Measurements from ENCODE around the gene FAM53A. TPM values are rescaled to one million over a fixed set of nuclear protein-coding genes. Genes with fewer than 3 reads are reported as not detected.

FAM53A gene
- total and polyA plus RNA-seq, 7 experiments from 2014 or later: 1.2 to 3.6 (median 2.1) TPM

GRCh38 chr4:1713003-1713851 is 29.1 kb upstream of the FAM53A start:
- Histone ChIP-seq H3K4me3 (ENCODE audit: low read length) (peak overlapping the region; percentile 100), H3K9me3 (ENCODE audit: control insufficient read depth in 2 of 3, low read length in 3 of 3) (no peaks in the 10 kb centered on the region), H3K36me3 (ENCODE audit: control insufficient read depth in 2 of 3, insufficient read depth in 3 of 3, low read length in 3 of 3) (peaks cover 0 to 27% (median 7%) of the 10 kb centered on the region in 3 experiments), H3K4me1 (ENCODE audit: control insufficient read depth in 2 of 2, insufficient read depth in 2 of 2, low read length in 2 of 2) (peaks cover 32 to 34% of the 10 kb centered on the region in 2 donors), H3K27me3 (ENCODE audit: control insufficient read depth in 2 of 2, insufficient read depth in 2 of 2, low read length in 2 of 2) (no peaks in the 10 kb centered on the region), H3K27ac (ENCODE audit: low read depth, low read length) (peak overlapping the region; percentile 99)
- Mint-ChIP-seq H3K27me3 (no peaks in the 10 kb centered on the region), H3K36me3 (peaks cover 0 to 17% (median 4%) of the 10 kb centered on the region in 5 donors), H3K27ac (peak overlapping the region; percentile 90 to 98 (median 94)), H3K4me1 (peaks cover 11 to 64% (median 56%) of the 10 kb centered on the region in 7 donors), H3K9me3 (no peaks in the 10 kb centered on the region), H3K4me3 (peak overlapping the region; percentile 86 to 98 (median 94))
- intact Hi-C loops (cut with micrococcal nuclease): loop anchor here (2.0 to 5.0 kb wide), 13 partner anchors 14 to 1249 kb away; partner anchors contain the start of genes FAM193A (in 2 of the 2), CFAP99 (in 1 of the 2), CTBP1 (in 1 of the 2) and FGFRL1 (in 1 of the 2)
- DNase-seq (no peak), ATAC-seq (no peak)
- CTCF ChIA-PET: interaction anchor here (0.6 to 3.6 kb wide), 6 partner anchors 10 to 433 kb away, joined by 3 to 16 read pairs (median 3); partner anchors contain the start of gene UVSSA
- POLR2A ChIA-PET: interaction anchor here (0.6 to 4.2 kb wide), 9 partner anchors 10 to 775 kb away, joined by 3 to 119 read pairs (median 5); partner anchors contain the start of genes FAM53A, MAEA, TACC3 and TMEM129

GRCh38 chr4:1712216-1713002 is 28.3 kb upstream of the FAM53A start, which contains the start of gene SLBP:
Gene SLBP, minus strand, starts transcription at chr4:1712319. Its CDS starts 131 bp downstream, at chr4:1712188.
- intact Hi-C loops (cut with micrococcal nuclease): loop anchor here (1.0 to 5.0 kb wide), 21 partner anchors 9 to 1250 kb away; partner anchors contain the start of genes FAM193A (in 2 of the 2), FAM53A (in 2 of the 2), LETM1 (in 2 of the 2) and TACC3 (in 2 of the 2)
- Histone ChIP-seq H3K4me3 (ENCODE audit: low read length) (peak within 1 kb of the TSS; percentile 100), H3K4me1 (ENCODE audit: control insufficient read depth in 2 of 2, insufficient read depth in 2 of 2, low read length in 2 of 2) (peaks cover 32 to 34% of the 10 kb centered on the region in 2 donors), H3K27me3 (ENCODE audit: control insufficient read depth in 2 of 2, insufficient read depth in 2 of 2, low read length in 2 of 2) (no peaks in the 10 kb centered on the region), H3K9me3 (ENCODE audit: control insufficient read depth in 2 of 3, low read length in 3 of 3) (no peaks in the 10 kb centered on the region), H3K27ac (ENCODE audit: low read depth, low read length) (peak within 1 kb of the TSS; percentile 99), H3K36me3 (ENCODE audit: control insufficient read depth in 2 of 3, insufficient read depth in 3 of 3, low read length in 3 of 3) (peaks cover 0 to 19% (median 7%) of the 10 kb centered on the region in 3 experiments)
- DNase-seq: peak; percentile 98 to 99 (median 98)
- no peaks in the 10 kb centered on the region for H3K9me3 Mint-ChIP-seq
- ChIA-PET POLR2A (interaction anchor here (0.9 to 4.2 kb wide), 15 partner anchors 9 to 529 kb away, joined by 3 to 119 read pairs (median 4); partner anchors contain the start of genes FAM53A, HAUS3, LETM1 and MAEA), CTCF (interaction anchor here (0.6 to 3.6 kb wide), 6 partner anchors 11 to 366 kb away, joined by 3 to 16 read pairs (median 4); partner anchors contain the start of gene UVSSA)
- ATAC-seq: peak; percentile 92
- peaks cover 0 to 19% (median 4%) of the 10 kb centered on the region in 5 donors for H3K36me3 Mint-ChIP-seq
- peak within 1 kb of the TSS; percentile 89 to 98 (median 94) for H3K4me3 Mint-ChIP-seq
- peak within 1 kb of the TSS; percentile 90 to 98 (median 94) for H3K27ac Mint-ChIP-seq
- no peaks in the 10 kb centered on the region for H3K27me3 Mint-ChIP-seq
- peaks cover 11 to 67% (median 59%) of the 10 kb centered on the region in 7 donors for H3K4me1 Mint-ChIP-seq

DNA sequence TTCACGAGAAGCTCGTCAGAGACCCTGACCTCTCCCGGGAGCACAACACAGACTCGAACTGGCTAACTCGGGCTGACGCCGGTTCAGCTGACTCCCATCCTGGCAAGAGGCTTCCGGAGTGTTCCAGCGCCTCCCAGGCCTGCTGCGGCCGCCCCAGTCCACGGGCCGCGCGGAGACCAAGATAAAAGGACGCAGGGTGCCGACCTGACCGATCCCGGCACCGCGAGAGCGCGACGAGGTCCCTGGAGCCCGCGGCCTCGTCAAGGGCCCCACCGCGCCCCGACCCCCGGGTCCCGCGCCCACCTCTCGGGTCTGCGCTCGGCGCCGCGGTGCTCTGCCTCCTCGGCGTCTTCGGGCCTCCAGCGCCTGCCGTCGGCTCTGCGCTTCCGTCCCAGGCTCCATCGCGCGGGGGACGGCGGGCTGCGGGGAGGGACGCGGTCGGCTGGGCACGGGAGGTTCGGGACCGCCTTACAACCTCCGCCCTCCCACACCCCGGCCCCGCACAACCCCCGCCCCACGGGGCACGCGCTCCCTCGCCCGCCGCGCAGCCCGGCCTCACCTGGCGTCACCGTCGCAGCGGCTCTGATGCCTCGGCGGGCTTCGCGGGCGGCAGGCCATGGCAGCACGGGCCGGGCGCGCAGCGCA is 27.6 kb upstream of the FAM53A start:
- Mint-ChIP-seq H3K4me1 (peaks cover 11 to 67% (median 58%) of the 10 kb centered on the region in 7 donors), H3K9me3 (no peaks in the 10 kb centered on the region), H3K4me3 (peak overlapping the region; percentile 89 to 97 (median 92)), H3K36me3 (peaks cover 0 to 19% (median 4%) of the 10 kb centered on the region in 5 donors), H3K27ac (peak overlapping the region; percentile 77 to 94 (median 91)), H3K27me3 (no peaks in the 10 kb centered on the region)
- peaks cover 0 to 12% (median 3%) of the 10 kb centered on the region in 3 experiments for H3K36me3 ChIP-seq (ENCODE audit: control insufficient read depth in 2 of 3, insufficient read depth in 3 of 3, low read length in 3 of 3)
- H3K9me3 ChIP-seq (ENCODE audit: control insufficient read depth in 2 of 3, low read length in 3 of 3): no peaks in the 10 kb centered on the region
- ATAC-seq (peak; percentile 31), DNase-seq (peak in 5 of 9 donors; percentile 34 to 53 (median 39))
- POLR2A ChIA-PET: interaction anchor here (0.9 to 4.2 kb wide), 15 partner anchors 9 to 530 kb away, joined by 3 to 119 read pairs (median 4); partner anchors contain the start of genes FAM53A, HAUS3, LETM1 and MAEA
- peak overlapping the region; percentile 100 for H3K4me3 ChIP-seq (ENCODE audit: low read length)
- no peaks in the 10 kb centered on the region for H3K27me3 ChIP-seq (ENCODE audit: control insufficient read depth in 2 of 2, insufficient read depth in 2 of 2, low read length in 2 of 2)
- H3K27ac ChIP-seq (ENCODE audit: low read depth, low read length): peak overlapping the region; percentile 99
- CTCF ChIA-PET: interaction anchor here (0.6 to 3.6 kb wide), 5 partner anchors 11 to 365 kb away, joined by 3 to 16 read pairs (median 4); partner anchors contain the start of gene UVSSA
- intact Hi-C loops (cut with micrococcal nuclease): loop anchor here (1.0 to 5.0 kb wide), 21 partner anchors 10 to 1251 kb away; partner anchors contain the start of genes FAM193A (in 2 of the 2), FAM53A (in 2 of the 2), LETM1 (in 2 of the 2) and TACC3 (in 2 of the 2)
- H3K4me1 ChIP-seq (ENCODE audit: control insufficient read depth in 2 of 2, insufficient read depth in 2 of 2, low read length in 2 of 2): peaks cover 32 to 34% of the 10 kb centered on the region in 2 donors

- POLR2A ChIA-PET: interaction anchor here (1.1 to 4.2 kb wide), 4 partner anchors 10 to 159 kb away, joined by 3 to 119 read pairs (median 24); partner anchors contain the start of genes NSD2, TACC3 and TMEM129
- ATAC-seq (no peak), DNase-seq (peak in 1 of 9 donors; percentile 21)
- H3K27me3 Mint-ChIP-seq: no peaks in the 10 kb centered on the region
- peaks cover 11 to 68% (median 60%) of the 10 kb centered on the region in 7 donors for H3K4me1 Mint-ChIP-seq
- peak overlapping the region; percentile 88 to 97 (median 91) for H3K4me3 Mint-ChIP-seq
- Histone ChIP-seq H3K36me3 (ENCODE audit: control insufficient read depth in 2 of 3, insufficient read depth in 3 of 3, low read length in 3 of 3) (peaks cover 0 to 11% (median 6%) of the 10 kb centered on the region in 3 experiments), H3K9me3 (ENCODE audit: control insufficient read depth in 2 of 3, low read length in 3 of 3) (no peaks in the 10 kb centered on the region), H3K4me3 (ENCODE audit: low read length) (peak overlapping the region; percentile 100), H3K27ac (ENCODE audit: low read depth, low read length) (peak overlapping the region; percentile 99), H3K27me3 (ENCODE audit: control insufficient read depth in 2 of 2, insufficient read depth in 2 of 2, low read length in 2 of 2) (no peaks in the 10 kb centered on the region), H3K4me1 (ENCODE audit: control insufficient read depth in 2 of 2, insufficient read depth in 2 of 2, low read length in 2 of 2) (peaks cover 32 to 34% of the 10 kb centered on the region in 2 donors)
- peak overlapping the region; percentile 77 to 94 (median 91) for H3K27ac Mint-ChIP-seq
- H3K9me3 Mint-ChIP-seq: no peaks in the 10 kb centered on the region
- H3K36me3 Mint-ChIP-seq: peaks cover 0 to 22% (median 4%) of the 10 kb centered on the region in 5 donors
- CTCF ChIA-PET: interaction anchor here (1.8 to 3.6 kb wide), 2 partner anchors 12 to 17 kb away, joined by 14 to 16 read pairs; no protein-coding TSS in a partner anchor
- intact Hi-C loops (cut with micrococcal nuclease): loop anchor here (5.0 kb wide), 4 partner anchors 296 to 1251 kb away; partner anchors contain the start of genes FAM193A (in 1 of the 2), FGFRL1 (in 1 of the 2), GRK4 (in 1 of the 2) and NELFA (in 1 of the 2)
Observed at GRCh38 chr4:1711055-1711570, 27.0 kb upstream of the FAM53A start.

DNA sequence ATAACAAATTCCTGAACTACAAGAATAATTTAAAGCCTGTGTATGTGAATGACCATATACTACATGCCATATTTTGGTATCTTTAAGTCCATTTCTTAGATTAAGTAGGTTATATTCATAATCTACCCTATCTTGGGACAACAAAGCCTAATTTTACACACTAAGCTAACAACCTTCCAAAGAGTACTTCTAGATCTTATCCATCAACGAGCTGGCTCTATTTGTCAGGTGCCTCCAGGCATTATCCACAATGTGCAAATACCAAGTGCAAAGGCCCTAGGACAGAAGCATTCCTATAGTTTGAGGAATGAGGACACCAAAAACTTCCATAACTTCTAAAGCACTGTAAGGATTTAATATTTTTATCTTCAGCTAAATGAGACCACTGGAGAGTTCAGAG is 24.5 kb upstream of the FAM53A start:
- Mint-ChIP-seq H3K4me3 (peak overlapping the region in 5 of 10 donors; percentile 8 to 29 (median 16)), H3K36me3 (peaks cover 0 to 35% (median 7%) of the 10 kb centered on the region in 5 donors)
- POLR2A ChIA-PET: interaction anchor here (0.8 to 2.7 kb wide), 4 partner anchors 12 to 17 kb away, joined by 3 to 25 read pairs (median 4); partner anchors contain the start of genes TACC3 and TMEM129

More for the DNA sequence above, 24.5 kb upstream of the FAM53A start:
- intact Hi-C loops (cut with micrococcal nuclease): no loop called here
- Histone ChIP-seq H3K4me1 (ENCODE audit: control insufficient read depth in 2 of 2, insufficient read depth in 2 of 2, low read length in 2 of 2) (peaks cover 21 to 25% of the 10 kb centered on the region in 2 donors), H3K36me3 (ENCODE audit: control insufficient read depth in 2 of 3, insufficient read depth in 3 of 3, low read length in 3 of 3) (peaks cover 7 to 28% (median 9%) of the 10 kb centered on the region in 3 experiments), H3K9me3 (ENCODE audit: control insufficient read depth in 2 of 3, low read length in 3 of 3) (no peaks in the 10 kb centered on the region), H3K27ac (ENCODE audit: low read depth, low read length) (no peak overlapping the region), H3K4me3 (ENCODE audit: low read length) (no peak overlapping the region), H3K27me3 (ENCODE audit: control insufficient read depth in 2 of 2, insufficient read depth in 2 of 2, low read length in 2 of 2) (no peaks in the 10 kb centered on the region)
- ATAC-seq: no peak
- Mint-ChIP-seq H3K27me3 (no peaks in the 10 kb centered on the region), H3K4me1 (peaks cover 17 to 61% (median 51%) of the 10 kb centered on the region in 7 donors), H3K9me3 (no peaks in the 10 kb centered on the region), H3K27ac (peak overlapping the region in 6 of 9 donors; percentile 10 to 57 (median 20))
- CTCF ChIA-PET: interaction anchor here (0.6 to 3.1 kb wide), 5 partner anchors 8 to 17 kb away, joined by 3 to 21 read pairs (median 4); no protein-coding TSS in a partner anchor
- no peak for DNase-seq

Measured in naive thymus-derived CD4-positive, alpha-beta T cell (primary cell).